ENCODE measurements around the gene MPP3.

Gene MPP3

DNA sequence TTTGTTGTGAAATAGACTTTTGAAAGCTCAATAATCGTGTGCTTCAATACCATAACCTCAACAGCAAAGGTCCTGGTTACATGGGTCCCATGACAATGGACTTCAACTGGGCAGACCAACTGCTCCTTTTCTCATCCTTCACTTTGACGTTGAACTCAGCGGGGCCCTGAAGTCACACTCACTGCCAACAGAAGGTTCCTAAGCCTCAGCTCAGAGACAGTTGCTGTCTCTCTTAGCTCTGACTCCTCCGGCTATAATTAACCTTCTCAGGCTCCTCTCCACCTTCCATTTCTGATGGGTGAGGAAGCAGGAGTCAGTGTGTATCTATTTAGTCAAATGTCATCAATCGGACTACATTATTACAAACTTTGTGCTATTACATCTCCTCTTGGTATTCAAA, 23.8 kb downstream of the MPP3 start:
- Histone ChIP-seq H3K27me3 (ENCODE audit: insufficient read depth, low read length, poor library complexity) (peaks cover 29% of the 10 kb centered on the region), H3K4me3 (ENCODE audit: low read depth in 1 of 2, low read length in 2 of 2) (no peak overlapping the region), H3K9me3 (ENCODE audit: insufficient read depth, low read length, severe bottlenecking) (no peaks in the 10 kb centered on the region), H3K27ac (ENCODE audit: low read length) (no peak overlapping the region), H3K9ac (ENCODE audit: low read depth, low read length) (no peak overlapping the region), H3K36me3 (ENCODE audit: insufficient read depth, low read length) (no peaks in the 10 kb centered on the region), H2AFZ (ENCODE audit: low read depth, low read length) (no peak overlapping the region), H3K4me2 (ENCODE audit: insufficient read depth, low read length) (no peak overlapping the region), H4K20me1 (ENCODE audit: insufficient read depth, low read length) (no peaks in the 10 kb centered on the region), H3K79me2 (ENCODE audit: insufficient read depth, low read length) (no peaks in the 10 kb centered on the region), H3K4me1 (ENCODE audit: insufficient read depth, low read length) (no peaks in the 10 kb centered on the region)
- ATAC-seq (ENCODE audit: insufficient read depth, low read depth) (no peak), DNase-seq (no peak)
- no peak for TF ChIP-seq EZH2 (IDR thresholded peaks at IDR 0.05; ENCODE audit: borderline replicate concordance, low read depth, low read length, severe bottlenecking)
- TF ChIP-seq, protein P1, sequence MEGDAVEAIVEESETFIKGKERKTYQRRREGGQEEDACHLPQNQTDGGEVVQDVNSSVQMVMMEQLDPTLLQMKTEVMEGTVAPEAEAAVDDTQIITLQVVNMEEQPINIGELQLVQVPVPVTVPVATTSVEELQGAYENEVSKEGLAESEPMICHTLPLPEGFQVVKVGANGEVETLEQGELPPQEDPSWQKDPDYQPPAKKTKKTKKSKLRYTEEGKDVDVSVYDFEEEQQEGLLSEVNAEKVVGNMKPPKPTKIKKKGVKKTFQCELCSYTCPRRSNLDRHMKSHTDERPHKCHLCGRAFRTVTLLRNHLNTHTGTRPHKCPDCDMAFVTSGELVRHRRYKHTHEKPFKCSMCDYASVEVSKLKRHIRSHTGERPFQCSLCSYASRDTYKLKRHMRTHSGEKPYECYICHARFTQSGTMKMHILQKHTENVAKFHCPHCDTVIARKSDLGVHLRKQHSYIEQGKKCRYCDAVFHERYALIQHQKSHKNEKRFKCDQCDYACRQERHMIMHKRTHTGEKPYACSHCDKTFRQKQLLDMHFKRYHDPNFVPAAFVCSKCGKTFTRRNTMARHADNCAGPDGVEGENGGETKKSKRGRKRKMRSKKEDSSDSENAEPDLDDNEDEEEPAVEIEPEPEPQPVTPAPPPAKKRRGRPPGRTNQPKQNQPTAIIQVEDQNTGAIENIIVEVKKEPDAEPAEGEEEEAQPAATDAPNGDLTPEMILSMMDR (IDR thresholded peaks at IDR 0.05; ENCODE audit: borderline replicate concordance, extremely low read depth, low read length, poor library complexity, severe bottlenecking): no peak

DNA sequence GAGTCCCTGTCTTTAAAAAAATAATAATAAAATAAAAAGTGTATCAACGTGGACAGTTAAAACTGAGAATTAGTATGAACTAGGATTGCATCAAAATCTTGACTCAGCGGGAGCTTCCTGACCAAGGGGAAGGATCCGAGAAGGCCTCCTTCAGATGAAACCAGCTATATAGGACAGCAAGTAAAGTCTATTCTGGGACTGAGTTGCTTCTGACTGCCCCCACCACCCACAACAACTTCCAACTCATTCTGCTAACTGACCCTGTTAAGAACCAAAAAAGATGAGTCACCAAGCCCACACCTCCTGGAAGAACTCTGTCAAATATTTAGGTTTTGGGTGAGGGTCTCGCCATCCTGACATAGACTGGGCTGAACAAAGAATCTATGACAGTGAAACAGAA, 24.9 kb downstream of the MPP3 start:
- Histone ChIP-seq H3K36me3 (ENCODE audit: insufficient read depth, low read length) (no peaks in the 10 kb centered on the region), H4K20me1 (ENCODE audit: insufficient read depth, low read length) (no peaks in the 10 kb centered on the region), H3K27ac (ENCODE audit: low read length) (no peak overlapping the region), H3K9me3 (ENCODE audit: insufficient read depth, low read length, severe bottlenecking) (no peaks in the 10 kb centered on the region), H3K9ac (ENCODE audit: low read depth, low read length) (no peak overlapping the region), H3K27me3 (ENCODE audit: insufficient read depth, low read length, poor library complexity) (peaks cover 36% of the 10 kb centered on the region), H3K4me1 (ENCODE audit: insufficient read depth, low read length) (no peaks in the 10 kb centered on the region), H2AFZ (ENCODE audit: low read depth, low read length) (no peak overlapping the region), H3K4me3 (ENCODE audit: low read depth in 1 of 2, low read length in 2 of 2) (no peak overlapping the region), H3K4me2 (ENCODE audit: insufficient read depth, low read length) (no peak overlapping the region), H3K79me2 (ENCODE audit: insufficient read depth, low read length) (no peaks in the 10 kb centered on the region)
- ATAC-seq (ENCODE audit: insufficient read depth, low read depth): no peak
- no peak for DNase-seq
- TF ChIP-seq EZH2 (IDR thresholded peaks at IDR 0.05; ENCODE audit: borderline replicate concordance, low read depth, low read length, severe bottlenecking): no peak
- TF ChIP-seq, protein P1 (IDR thresholded peaks at IDR 0.05; ENCODE audit: borderline replicate concordance, extremely low read depth, low read length, poor library complexity, severe bottlenecking): no peak

DNA sequence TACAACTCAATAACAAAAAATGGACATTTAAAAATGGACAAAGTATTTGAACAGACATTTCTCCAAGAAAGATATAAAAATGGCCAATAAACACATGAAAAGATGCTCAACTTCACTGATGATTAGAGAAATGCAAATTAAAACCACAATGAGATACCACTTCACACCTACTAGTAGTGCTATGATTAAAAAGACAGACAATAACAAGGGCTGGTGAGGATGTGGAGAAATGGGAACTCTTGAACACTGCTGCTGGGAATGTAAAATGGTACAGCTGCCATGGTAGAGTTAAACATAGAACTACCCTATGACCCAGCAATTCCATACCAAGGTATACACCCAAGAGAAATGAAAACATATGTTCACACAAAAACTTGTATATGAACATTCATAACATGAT, 27.8 kb downstream of the MPP3 start:
- Histone ChIP-seq H3K9me3 (ENCODE audit: insufficient read depth, low read length, severe bottlenecking) (no peaks in the 10 kb centered on the region), H3K4me3 (ENCODE audit: low read depth in 1 of 2, low read length in 2 of 2) (no peak overlapping the region), H2AFZ (ENCODE audit: low read depth, low read length) (no peak overlapping the region), H3K4me2 (ENCODE audit: insufficient read depth, low read length) (no peak overlapping the region), H3K9ac (ENCODE audit: low read depth, low read length) (no peak overlapping the region), H3K4me1 (ENCODE audit: insufficient read depth, low read length) (no peaks in the 10 kb centered on the region), H3K27me3 (ENCODE audit: insufficient read depth, low read length, poor library complexity) (peaks cover 41% of the 10 kb centered on the region), H4K20me1 (ENCODE audit: insufficient read depth, low read length) (no peaks in the 10 kb centered on the region), H3K79me2 (ENCODE audit: insufficient read depth, low read length) (no peaks in the 10 kb centered on the region), H3K27ac (ENCODE audit: low read length) (no peak overlapping the region), H3K36me3 (ENCODE audit: insufficient read depth, low read length) (no peaks in the 10 kb centered on the region)
- DNase-seq: no peak
- no peak for ATAC-seq (ENCODE audit: insufficient read depth, low read depth)
- no peak for TF ChIP-seq EZH2 (IDR thresholded peaks at IDR 0.05; ENCODE audit: borderline replicate concordance, low read depth, low read length, severe bottlenecking)
- TF ChIP-seq, protein P1 (IDR thresholded peaks at IDR 0.05; ENCODE audit: borderline replicate concordance, extremely low read depth, low read length, poor library complexity, severe bottlenecking): no peak

DNA sequence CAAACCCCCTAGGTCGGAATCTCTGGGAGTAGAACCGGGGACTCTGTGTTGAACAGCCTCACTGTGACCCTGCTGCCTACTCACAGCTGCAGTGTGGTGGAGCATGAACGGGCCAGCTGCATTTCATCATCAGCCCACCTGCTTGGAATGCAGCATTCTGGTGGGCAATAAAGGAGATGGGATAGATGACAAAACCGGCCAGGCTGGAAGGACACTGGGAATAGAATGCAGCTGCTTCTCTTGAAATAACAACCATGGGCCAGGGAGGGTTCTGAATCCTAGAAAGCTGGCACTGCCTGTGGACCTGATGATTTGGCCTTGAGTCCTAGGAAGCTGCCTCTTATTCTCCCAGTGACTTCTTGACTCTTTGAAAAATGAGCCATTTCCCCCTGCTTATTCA, 29.2 kb downstream of the MPP3 start:
- Histone ChIP-seq H3K4me1 (ENCODE audit: insufficient read depth, low read length) (no peaks in the 10 kb centered on the region), H3K79me2 (ENCODE audit: insufficient read depth, low read length) (no peaks in the 10 kb centered on the region), H3K9me3 (ENCODE audit: insufficient read depth, low read length, severe bottlenecking) (no peaks in the 10 kb centered on the region), H3K36me3 (ENCODE audit: insufficient read depth, low read length) (no peaks in the 10 kb centered on the region), H3K4me2 (ENCODE audit: insufficient read depth, low read length) (no peak overlapping the region), H3K9ac (ENCODE audit: low read depth, low read length) (no peak overlapping the region), H3K27me3 (ENCODE audit: insufficient read depth, low read length, poor library complexity) (peaks cover 41% of the 10 kb centered on the region), H3K4me3 (ENCODE audit: low read depth in 1 of 2, low read length in 2 of 2) (no peak overlapping the region), H4K20me1 (ENCODE audit: insufficient read depth, low read length) (no peaks in the 10 kb centered on the region), H2AFZ (ENCODE audit: low read depth, low read length) (no peak overlapping the region), H3K27ac (ENCODE audit: low read length) (no peak overlapping the region)
- no peak for TF ChIP-seq EZH2 (IDR thresholded peaks at IDR 0.05; ENCODE audit: borderline replicate concordance, low read depth, low read length, severe bottlenecking)
- TF ChIP-seq, protein P1 (IDR thresholded peaks at IDR 0.05; ENCODE audit: borderline replicate concordance, extremely low read depth, low read length, poor library complexity, severe bottlenecking): no peak
- no peak for ATAC-seq (ENCODE audit: insufficient read depth, low read depth)
- DNase-seq: peak; percentile 13
